Natural killer cell (primary cell): Measurements from ENCODE around the gene GPC5. TPM values are rescaled to one million over a fixed set of nuclear protein-coding genes. Genes with fewer than 3 reads are reported as not detected.

Experiments used
- ATAC-seq, 3 donors: fragments of 150-1000 bp in 2 of 3; fragments of 200-7000 bp in 1 of 3; cut with Tn5 transposase; 1 replicate in 1 of 3; 2 replicates in 2 of 3; pipeline ENCODE4 v1.10.0; 2021; ENCODE audit warnings: mild to moderate bottlenecking in 2 of 3, moderate library complexity in 2 of 3
- DNase-seq, 2 donors: peaks; one replicate each; pipeline versions ENCODE4 v3.0.0 to v3.0.0-alpha.2; 2013 to 2021; ENCODE audit warnings: mixed read lengths in 1 of 2
- H3K27ac ChIP-seq: one replicate; pipeline ENCODE4 v1.5.1; 2013; ENCODE audit warnings: mild to moderate bottlenecking, low read length
- H3K27me3 ChIP-seq: one replicate; pipeline ENCODE4 v1.6.1; 2013; ENCODE audit warnings: low read length; ENCODE audit not compliant: control insufficient read depth, insufficient read depth
- H3K36me3 ChIP-seq: one replicate; pipeline ENCODE4 v1.6.1; 2013; ENCODE audit warnings: low read length; ENCODE audit not compliant: control insufficient read depth, insufficient read depth
- H3K4me1 ChIP-seq: one replicate; pipeline ENCODE4 v1.6.1; 2013; ENCODE audit warnings: low read length; ENCODE audit not compliant: control insufficient read depth, insufficient read depth
- H3K4me3 ChIP-seq: one replicate; pipeline ENCODE4 v1.5.1; 2013; ENCODE audit warnings: low read length
- H3K9me3 ChIP-seq: one replicate; pipeline ENCODE4 v1.6.1; 2013; ENCODE audit warnings: low read length; ENCODE audit not compliant: control insufficient read depth, insufficient read depth
- H3K27ac Mint-ChIP-seq, 2 donors: one replicate each; pipeline ENCODE4 v1.8.0; 2022; ENCODE audit warnings: mild to moderate bottlenecking in 2 of 2, mixed read lengths in 2 of 2, moderate library complexity in 1 of 2
- H3K27me3 Mint-ChIP-seq, 2 donors: one replicate each; pipeline ENCODE4 v1.8.0; 2022; ENCODE audit warnings: low read depth in 2 of 2, mixed read lengths in 2 of 2
- H3K36me3 Mint-ChIP-seq: one replicate; pipeline ENCODE4 v1.8.0; 2022; ENCODE audit warnings: mixed read lengths
- H3K4me1 Mint-ChIP-seq, 2 donors: one replicate each; pipeline ENCODE4 v1.8.0; 2022; ENCODE audit warnings: mixed read lengths in 2 of 2
- H3K4me3 Mint-ChIP-seq: one replicate; pipeline ENCODE4 v1.8.0; 2022; ENCODE audit warnings: mild to moderate bottlenecking, moderate library complexity, mixed read lengths
- H3K9me3 Mint-ChIP-seq, 2 donors: one replicate each; pipeline ENCODE4 v1.8.0; 2022; ENCODE audit warnings: mixed read lengths in 2 of 2
- WGBS: methylation state at CpG from one replicate; pipeline ENCODE4 v1.1.7; 2013; ENCODE audit warnings: missing lambda C conversion rate; ENCODE audit not compliant: insufficient coverage; 5-methylcytosine and 5-hydroxymethylcytosine counted together
- intact Hi-C: fragments of 100-400 bp; cut with micrococcal nuclease; formaldehyde crosslinking; loops from one replicate; pipeline ENCODE4 v1.14.2; 2022
- total RNA-seq, 4 donors: library from RNA; stranded (reverse); fragments of 120-200 nt in 1 of 4; gene quantifications; one replicate each; pipeline versions ENCODE4 v1.2.3 to v1.2.4, GENCODE V29; 2013 to 2022
- TF ChIP-seq, protein P1 (sequence below): fragments of 200-600 bp; IDR thresholded peaks from one replicate; pipeline ENCODE4 v1.8.0; 2022; ENCODE audit warnings: antibody characterized with exemption

The GPC5 gene
- total RNA-seq, 3 donors from 2014 or later (not counting 1 experiment from before 2014, with no cell fraction given), result not detected

DNA sequence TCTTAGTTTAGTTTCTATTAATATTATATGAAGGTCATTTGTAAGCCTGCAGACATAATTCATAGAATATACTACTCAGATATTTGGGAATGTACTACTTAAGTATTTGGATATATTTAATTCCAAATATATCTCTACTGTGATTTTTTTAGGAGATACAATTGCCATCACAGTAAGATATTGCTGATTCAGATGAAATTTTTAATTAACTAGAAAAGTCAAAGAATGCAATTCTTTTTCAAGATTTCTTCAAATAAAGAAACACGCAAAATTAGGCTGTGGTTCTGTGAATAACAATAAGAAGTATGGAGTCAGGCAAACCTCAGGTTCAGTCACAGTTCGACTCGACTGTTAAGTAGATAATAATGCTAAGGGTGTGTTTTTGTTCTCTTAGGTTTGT is 1277.8 kb downstream of the GPC5 start:
- peaks cover 13 to 19% of the 10 kb centered on the region in 2 donors for H3K9me3 Mint-ChIP-seq
- no peak overlapping the region for H3K27ac Mint-ChIP-seq
- Histone ChIP-seq H3K27me3 (no peaks in the 10 kb centered on the region), H3K9me3 (peaks cover 1% of the 10 kb centered on the region), H3K27ac (no peak overlapping the region), H3K4me3 (no peak overlapping the region), H3K4me1 (no peaks in the 10 kb centered on the region), H3K36me3 (no peaks in the 10 kb centered on the region)
- TF ChIP-seq, protein P1, sequence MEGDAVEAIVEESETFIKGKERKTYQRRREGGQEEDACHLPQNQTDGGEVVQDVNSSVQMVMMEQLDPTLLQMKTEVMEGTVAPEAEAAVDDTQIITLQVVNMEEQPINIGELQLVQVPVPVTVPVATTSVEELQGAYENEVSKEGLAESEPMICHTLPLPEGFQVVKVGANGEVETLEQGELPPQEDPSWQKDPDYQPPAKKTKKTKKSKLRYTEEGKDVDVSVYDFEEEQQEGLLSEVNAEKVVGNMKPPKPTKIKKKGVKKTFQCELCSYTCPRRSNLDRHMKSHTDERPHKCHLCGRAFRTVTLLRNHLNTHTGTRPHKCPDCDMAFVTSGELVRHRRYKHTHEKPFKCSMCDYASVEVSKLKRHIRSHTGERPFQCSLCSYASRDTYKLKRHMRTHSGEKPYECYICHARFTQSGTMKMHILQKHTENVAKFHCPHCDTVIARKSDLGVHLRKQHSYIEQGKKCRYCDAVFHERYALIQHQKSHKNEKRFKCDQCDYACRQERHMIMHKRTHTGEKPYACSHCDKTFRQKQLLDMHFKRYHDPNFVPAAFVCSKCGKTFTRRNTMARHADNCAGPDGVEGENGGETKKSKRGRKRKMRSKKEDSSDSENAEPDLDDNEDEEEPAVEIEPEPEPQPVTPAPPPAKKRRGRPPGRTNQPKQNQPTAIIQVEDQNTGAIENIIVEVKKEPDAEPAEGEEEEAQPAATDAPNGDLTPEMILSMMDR, result no peak
- intact Hi-C loops, result no loop called here
- 77% methylated on average over 3 of the region's 3 CpGs for WGBS
- no peak for DNase-seq
- H3K4me1 Mint-ChIP-seq, result no peaks in the 10 kb centered on the region
- no peaks in the 10 kb centered on the region for H3K36me3 Mint-ChIP-seq
- ATAC-seq, result no peak
- no peaks in the 10 kb centered on the region for H3K27me3 Mint-ChIP-seq
- H3K4me3 Mint-ChIP-seq, result no peak overlapping the region

DNA sequence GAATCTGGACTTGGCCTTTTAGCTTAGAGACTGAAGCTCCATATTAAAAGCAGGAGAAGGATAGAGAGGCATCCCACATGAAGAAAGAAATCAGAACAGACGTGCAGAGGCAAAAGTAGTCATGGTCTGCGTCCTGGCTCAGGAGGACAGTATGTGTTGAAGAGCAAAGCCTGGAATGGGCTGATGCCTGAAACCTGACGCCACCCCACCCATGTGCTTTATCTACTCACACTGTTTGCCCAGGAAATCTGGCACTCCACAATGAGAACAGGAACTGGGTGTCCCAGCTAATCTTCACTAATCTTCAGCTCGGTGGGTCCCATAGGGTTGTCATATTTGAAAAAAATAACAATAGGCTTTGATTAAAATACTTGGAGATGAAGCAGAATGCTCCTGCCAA is 1279.2 kb downstream of the GPC5 start:
- Histone ChIP-seq H3K9me3 (peaks cover 5% of the 10 kb centered on the region), H3K4me1 (no peaks in the 10 kb centered on the region), H3K4me3 (no peak overlapping the region), H3K27ac (no peak overlapping the region), H3K27me3 (no peaks in the 10 kb centered on the region), H3K36me3 (no peaks in the 10 kb centered on the region)
- Mint-ChIP-seq H3K9me3 (peaks cover 19 to 21% of the 10 kb centered on the region in 2 donors), H3K4me3 (no peak overlapping the region), H3K27me3 (no peaks in the 10 kb centered on the region), H3K36me3 (no peaks in the 10 kb centered on the region), H3K4me1 (no peaks in the 10 kb centered on the region), H3K27ac (no peak overlapping the region)
- intact Hi-C loops, result no loop called here
- TF ChIP-seq, protein P1, result no peak
- DNase-seq (no peak), ATAC-seq (no peak)
- WGBS, result 75% methylated on average over 3 of the region's 4 CpGs

DNA sequence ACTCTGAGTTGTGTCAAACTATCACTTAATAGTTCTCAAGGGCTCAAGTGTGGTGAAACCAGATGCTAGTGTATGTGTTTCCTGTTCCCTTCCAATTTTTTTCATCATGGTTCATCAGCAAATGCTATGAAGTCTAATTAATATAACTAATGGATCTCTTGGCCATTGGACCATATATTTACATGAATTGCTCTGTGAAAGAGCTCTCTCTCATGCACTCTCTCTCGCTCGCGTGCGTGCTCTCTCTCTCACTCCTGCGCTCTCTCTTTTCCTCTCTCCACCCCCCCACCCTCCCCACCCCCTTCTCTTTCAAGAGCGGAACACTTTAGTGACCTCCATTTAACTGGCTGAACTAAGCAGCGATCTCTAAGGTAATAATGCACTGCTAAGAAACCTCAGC is 1281.2 kb downstream of the GPC5 start:
- Histone ChIP-seq H3K9me3 (peaks cover 5% of the 10 kb centered on the region), H3K27me3 (no peaks in the 10 kb centered on the region), H3K27ac (no peak overlapping the region), H3K4me3 (no peak overlapping the region), H3K36me3 (no peaks in the 10 kb centered on the region), H3K4me1 (no peaks in the 10 kb centered on the region)
- no peak for ATAC-seq
- Mint-ChIP-seq H3K27ac (no peak overlapping the region), H3K9me3 (peaks cover 17 to 18% of the 10 kb centered on the region in 2 donors), H3K27me3 (no peaks in the 10 kb centered on the region), H3K36me3 (no peaks in the 10 kb centered on the region), H3K4me1 (no peaks in the 10 kb centered on the region), H3K4me3 (no peak overlapping the region)
- DNase-seq, result no peak
- TF ChIP-seq, protein P1, result no peak
- intact Hi-C loops, result no loop called here
- WGBS, result 90% methylated on average over 5 of the region's 7 CpGs

DNA sequence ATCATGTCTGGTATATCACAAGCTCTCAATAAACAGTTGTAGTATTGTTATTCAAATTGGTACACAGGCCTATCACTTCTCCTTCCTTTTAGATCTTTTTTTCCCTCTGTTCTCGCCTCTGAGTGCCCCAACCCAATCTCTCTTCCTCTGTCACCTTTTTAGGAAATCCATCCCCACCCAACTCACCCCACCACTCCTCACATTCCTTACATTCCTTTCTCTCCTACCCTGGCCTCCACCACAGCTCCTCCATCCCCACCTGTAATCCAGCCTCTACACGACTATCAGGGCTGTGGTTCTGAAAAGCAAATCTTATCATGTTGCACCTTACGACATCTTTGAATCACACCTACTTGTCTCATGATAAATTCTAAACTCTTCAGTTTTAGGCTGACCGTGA is 1282.8 kb downstream of the GPC5 start:
- Mint-ChIP-seq H3K4me3 (no peak overlapping the region), H3K36me3 (no peaks in the 10 kb centered on the region), H3K27ac (no peak overlapping the region), H3K27me3 (no peaks in the 10 kb centered on the region), H3K4me1 (no peaks in the 10 kb centered on the region), H3K9me3 (peaks cover 16 to 18% of the 10 kb centered on the region in 2 donors)
- ATAC-seq (no peak), DNase-seq (no peak)
- H3K27ac ChIP-seq, result no peak overlapping the region
- H3K4me3 ChIP-seq, result no peak overlapping the region
- intact Hi-C loops, result no loop called here
- peaks cover 5% of the 10 kb centered on the region for H3K9me3 ChIP-seq
- TF ChIP-seq, protein P1, result no peak
- H3K4me1 ChIP-seq, result no peaks in the 10 kb centered on the region
- H3K36me3 ChIP-seq, result no peaks in the 10 kb centered on the region
- H3K27me3 ChIP-seq, result no peaks in the 10 kb centered on the region
- WGBS, result 81% methylated on average over 4 of the region's 4 CpGs
